LHCN-M2 (cell line): Measurements from ENCODE around the gene SPSB3. TPM values are rescaled to one million over a fixed set of nuclear protein-coding genes. Genes with fewer than 3 reads are reported as not detected.

Source experiments
- DNase-seq: peaks from one replicate; pipeline ENCODE4 v3.0.0-alpha.2; 2012; ENCODE audit warnings: low read depth
- total RNA-seq: library from RNA; depleted of rRNA; stranded (reverse); fragments of >200 nt; gene quantifications from 2 replicates; pipeline ENCODE4 v1.2.3, GENCODE V29; 2014

SPSB3 gene
- total RNA-seq, 1 experiment from 2014 or later, result 27.2 TPM

DNA sequence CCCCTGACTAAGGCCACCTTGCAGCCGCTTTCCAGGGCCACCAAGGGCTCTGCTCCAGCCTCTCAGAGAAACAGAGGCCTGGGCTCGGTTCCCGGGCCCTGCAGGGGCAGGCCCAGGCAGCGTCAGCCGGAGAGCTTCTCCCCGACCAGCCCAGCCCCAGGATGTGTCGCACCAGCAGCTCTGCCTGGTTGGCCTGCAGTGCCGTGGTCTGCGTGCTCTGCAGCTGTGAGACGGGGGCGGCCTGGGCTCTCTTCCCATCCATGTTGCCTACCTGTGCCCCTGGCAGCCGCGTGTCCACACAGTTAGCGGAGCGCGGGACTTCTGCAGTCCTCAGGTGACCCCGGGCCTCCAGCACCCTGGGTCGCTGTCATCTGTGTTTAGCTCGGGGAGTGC is 6.3 kb upstream of the SPSB3 start:
- no peak for DNase-seq

DNA sequence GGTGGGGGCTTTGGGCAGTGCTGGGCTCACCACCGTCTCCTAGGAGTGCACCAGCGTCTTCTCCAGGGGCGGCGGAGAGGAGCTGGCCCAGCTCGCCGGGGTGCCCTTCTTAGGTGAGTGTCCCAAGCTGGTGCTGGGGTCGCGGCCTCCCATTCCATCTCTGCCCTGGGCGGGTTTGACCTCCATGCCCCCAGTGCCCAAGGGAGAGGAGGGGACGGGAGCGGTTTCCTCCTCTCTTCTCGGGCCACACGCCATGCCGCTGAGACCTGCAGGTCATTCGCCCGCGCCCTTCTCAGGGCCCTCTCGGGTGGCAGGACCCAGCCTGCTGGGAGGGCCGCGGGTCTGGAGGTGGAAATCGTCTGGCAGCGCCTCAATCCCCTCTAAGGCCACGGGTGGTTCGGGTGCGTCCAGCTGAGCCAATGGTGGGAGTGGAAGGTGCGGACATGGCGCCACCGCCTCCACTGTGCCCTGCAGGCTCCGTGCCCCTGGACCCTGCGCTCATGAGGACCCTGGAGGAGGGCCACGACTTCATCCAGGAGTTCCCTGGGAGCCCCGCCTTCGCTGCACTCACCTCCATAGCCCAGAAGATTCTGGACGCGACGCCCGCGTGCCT is 5.8 kb upstream of the SPSB3 start:
- DNase-seq, result no peak

DNA sequence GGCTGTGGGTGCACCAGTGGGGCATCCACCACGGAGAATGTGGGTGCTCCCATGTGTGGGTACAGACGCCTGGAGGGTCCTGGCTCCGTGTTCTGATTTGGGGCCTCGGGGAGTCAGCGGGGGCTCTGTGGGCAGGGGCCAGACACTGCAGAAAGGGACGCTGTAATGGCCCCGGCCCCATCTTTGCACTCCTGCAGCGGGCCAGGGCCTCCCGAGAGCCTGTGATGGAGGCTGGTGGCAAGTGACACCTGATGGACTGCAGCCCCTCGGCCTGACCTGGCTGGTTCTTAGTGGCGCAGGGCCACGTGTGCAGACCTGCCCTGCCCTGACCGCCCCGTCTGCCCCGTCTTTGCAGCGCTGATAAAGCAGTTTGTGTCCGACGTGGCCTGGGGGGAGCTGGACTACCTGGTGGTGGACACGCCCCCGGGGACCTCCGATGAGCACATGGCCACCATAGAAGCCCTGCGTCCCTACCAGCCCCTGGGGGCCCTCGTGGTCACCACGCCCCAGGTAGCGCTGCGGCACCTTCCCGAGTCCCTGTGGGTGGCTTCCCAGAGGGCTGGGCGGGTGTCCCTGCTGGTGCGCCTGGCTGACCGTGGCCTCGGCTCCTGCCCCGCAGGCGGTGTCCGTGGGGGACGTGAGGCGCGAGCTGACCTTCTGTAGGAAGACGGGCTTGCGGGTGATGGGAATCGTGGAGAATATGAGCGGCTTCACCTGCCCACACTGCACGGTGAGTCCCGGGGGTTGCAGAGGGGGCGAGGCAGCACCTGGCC is 5.1 kb upstream of the SPSB3 start:
- DNase-seq, result no peak

DNA sequence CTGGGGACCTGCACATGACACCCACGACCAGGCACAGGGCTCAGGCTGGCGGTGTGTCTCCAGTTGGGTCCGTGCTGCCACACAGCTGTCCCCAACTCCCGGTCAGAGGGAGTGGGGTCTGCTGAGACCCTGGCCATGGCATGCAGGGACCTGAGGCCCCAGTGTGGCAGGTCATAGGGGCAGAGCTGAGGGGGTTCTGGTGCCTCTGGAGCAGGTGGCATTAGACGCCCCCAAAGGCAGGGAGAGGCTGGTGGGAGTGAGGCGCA is 4.6 kb upstream of the SPSB3 start:
- no peak for DNase-seq

DNA sequence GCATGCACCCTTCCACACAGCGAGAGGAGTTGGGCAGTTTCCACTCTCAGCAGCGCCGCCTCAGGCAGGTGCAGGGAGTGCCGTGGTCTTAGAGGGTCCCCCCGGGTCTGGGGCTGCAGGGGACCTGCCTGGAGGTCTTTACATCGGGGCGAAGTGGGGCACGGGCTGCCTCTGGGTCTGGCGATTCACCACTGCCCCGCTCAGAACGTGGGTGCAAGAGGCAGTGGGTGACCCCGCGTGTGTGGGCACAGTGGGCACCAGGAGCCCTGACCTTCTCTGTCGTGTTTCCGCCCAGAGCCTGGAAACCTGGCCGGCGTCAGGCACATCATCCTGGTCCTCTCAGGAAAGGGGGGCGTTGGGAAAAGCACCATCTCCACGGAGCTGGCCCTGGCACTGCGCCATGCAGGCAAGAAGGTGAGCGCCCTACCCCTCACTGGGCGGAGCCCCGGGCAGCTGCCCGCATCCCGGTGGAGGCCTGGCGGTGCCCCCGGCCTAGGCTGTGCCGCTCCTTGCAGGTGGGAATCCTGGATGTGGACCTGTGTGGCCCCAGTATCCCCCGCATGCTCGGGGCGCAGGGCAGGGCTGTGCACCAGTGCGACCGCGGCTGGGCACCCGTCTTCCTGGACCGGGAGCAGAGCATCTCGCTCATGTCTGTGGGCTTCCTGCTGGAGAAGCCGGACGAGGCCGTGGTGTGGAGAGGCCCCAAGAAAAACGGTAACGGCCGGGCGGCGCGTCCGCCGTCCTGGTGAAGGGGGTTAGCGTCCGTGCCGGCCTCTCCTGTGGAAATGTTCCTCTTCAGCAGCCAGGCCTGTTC is 4.1 kb upstream of the SPSB3 start:
- DNase-seq, result no peak

DNA sequence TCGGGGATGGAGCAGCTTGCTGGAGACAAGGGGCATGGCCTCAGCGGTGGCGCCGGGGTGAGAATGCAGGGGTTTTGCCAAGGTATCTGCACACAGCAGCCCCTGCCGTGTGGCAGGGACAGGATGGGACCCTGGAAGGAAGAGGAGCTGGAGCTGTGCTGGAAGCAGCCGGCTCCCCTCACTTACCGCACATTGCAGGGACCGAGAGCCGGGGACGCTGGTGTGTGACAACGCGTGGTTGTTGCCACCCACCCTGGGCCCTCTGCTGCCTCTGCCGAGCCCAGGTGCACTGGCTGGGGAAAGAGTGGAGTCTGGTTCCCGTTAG is 3.4 kb upstream of the SPSB3 start:
- DNase-seq, result no peak

DNA sequence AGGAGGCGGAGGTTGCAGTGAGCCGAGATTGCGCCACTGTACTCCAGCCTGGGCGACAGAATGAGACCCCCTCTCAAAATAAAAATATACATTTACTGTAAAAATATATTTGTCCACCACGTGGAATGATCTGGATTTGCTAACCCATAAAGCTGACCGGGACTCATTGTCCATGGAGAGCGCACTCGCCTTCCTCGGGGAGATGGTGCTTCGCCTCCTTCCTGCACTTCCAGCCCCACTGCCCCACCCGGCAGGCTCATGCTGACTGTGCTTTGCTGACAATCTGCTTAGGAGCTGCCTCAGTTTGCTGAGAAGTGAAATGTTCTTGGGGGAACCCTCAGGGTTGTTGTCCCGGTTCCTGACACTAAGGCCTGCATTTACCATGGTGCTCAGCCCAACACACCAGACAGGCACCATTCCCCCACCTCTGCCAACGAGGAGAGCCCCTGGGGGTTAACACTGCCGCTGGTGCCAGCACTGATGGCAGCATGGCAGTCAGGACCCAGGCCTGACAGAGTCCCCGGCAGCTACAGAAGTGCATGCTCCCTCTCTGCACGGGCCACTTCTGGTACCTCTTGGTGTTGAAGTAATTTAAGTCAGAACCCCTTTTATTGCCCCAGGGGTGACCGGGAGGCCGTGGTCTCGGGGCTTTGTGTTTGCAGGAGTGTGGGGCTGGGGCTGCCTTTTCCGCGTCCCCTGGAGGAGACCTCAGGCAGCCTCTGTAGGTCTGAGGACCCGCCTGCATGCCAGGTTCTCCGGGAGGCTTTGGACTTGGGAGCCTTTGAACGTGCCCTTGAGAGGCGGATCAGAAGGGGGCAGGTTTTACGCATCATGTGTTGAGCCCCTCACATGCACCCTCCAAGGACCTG is 2.8 kb upstream of the SPSB3 start:
- DNase-seq, result no peak

DNA sequence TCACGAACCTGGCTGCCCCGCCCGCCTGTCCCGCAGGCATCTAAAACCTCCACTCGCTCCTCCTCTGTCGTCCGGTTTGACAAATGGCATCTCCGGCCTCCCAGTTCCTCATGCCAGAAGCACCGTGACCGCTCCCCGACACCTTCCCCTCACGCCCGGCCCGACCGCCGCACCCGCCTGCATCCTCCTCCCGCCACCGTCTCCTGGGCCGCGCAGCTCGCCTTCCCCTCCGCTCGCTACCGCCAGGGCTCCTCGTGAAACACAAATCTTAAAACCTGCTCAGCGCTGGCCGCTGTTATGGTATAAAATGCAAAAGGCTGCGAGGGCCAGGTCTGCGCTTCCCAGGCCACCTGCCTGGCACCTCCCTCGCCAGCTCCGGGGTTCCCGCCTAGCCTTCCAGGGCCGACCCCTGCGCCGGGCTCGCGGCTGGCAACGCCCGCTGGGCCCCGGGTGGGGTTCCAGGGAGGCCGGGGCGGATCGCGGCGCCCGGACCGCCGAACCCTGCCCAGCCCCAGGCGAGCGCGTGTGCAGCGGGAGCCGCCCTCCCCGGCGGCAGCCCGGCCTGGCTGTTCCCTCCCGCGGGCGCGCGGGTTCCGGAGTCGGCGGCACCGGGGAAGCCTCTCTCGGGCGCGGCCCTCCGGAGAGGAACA is 488 bp downstream of the SPSB3 start:
- DNase-seq, result no peak

DNA sequence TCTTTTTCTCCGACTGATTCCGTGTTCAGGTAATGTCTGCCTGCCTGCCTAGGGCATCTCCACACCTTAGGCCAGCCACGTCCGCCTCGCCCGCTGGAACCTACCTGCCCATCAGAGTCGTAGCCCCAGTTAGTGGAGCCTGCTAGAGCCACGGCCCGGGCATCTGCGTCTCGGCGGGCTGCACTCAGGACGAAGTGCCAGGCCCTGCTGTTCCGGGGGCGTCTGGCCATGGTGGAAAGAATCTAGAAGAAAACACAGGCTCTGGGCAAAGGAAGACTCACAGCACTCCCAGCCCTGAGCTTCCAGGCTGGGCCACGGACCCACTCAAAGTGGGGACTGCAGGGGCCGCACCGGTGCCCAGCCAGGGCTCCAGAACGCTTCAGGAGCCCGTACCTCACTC is 1.1 kb downstream of the SPSB3 start:
- no peak for DNase-seq

DNA sequence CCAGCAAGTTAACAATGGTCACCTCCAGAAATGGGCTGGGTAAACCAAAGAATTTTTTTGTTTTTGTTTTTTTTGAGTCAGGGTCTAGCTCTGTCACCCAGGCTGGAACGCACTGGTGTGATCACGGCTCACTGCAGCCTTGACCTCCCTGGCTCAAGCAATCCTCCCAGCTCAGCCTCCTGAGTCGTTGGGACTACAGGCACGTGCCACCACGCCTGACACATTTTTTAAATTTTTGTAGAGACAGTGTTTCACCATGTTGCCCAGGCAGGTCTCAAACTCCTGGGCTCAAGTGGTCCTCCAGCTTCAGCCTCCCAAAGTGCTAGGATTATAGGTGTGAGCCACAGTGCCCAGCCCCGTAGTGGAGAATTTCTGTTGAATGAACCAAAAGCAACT is 1.7 kb downstream of the SPSB3 start:
- DNase-seq, result no peak

DNA sequence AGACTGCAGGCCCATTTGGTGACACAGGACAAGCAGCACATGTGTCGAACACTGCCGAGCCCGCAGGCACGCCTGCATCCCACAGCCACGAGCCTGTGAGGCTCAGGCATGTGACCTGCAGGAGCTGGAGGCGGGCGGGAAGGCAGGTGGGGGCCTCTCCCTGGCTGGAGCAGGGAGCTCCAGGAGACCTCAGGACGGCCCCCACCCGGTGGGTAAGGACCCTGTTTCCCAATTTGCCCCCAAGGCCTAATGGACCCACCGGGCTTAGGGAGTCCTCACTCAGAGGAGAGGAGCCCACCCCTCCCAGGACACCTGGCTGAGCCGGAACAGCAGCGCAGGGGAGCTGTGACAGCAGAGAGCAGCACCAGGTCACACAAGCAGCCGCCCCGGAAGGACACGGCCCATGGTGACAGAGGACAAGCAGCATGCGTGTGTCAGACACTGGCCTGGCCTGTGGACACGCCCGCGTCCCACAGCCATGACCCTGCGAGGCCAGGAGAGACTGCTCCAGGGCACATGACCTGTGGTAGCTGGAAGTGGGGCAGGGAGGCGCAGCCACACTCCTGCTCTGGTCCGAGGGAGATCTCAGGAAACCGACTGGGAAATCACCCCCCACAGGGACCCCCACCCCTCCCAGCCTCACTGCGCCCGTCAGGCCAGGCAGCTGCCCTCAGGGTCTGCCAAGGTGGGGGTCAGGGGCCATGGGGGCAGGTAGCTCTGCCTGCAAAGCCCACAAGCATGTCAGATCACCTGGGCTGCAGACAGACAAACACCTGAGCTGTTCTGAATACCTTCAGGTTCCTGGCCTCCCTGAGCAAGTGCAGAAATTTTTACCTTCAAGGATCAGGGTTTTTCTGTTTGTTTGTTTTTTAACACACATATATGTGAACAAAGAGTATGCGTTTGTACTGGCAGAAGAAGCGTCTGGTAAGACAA is 2.4 kb downstream of the SPSB3 start:
- DNase-seq, result no peak

DNA sequence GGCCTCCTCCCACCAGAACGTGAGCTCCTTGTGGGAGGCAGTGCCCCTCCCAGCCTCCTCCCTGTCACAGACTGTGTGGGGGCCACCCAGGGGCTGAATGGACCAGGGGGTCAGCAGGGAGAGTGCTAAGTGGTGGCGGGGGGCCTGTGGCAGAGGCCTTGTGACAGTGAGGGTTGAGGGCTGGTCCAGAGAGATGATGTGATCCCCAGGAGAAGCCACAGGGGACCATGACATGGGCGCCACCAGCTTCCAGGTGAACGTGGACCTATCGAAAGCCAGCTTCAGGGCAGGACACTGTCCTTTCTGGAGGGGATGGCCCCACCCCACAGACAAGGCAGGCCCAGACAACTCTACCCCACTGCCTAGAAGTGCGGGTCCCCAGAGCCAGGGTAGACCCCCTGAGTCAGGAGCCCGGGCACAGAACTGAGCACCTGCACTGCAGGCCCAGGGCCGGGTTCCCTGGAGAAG is 3.1 kb downstream of the SPSB3 start:
- no peak for DNase-seq

DNA sequence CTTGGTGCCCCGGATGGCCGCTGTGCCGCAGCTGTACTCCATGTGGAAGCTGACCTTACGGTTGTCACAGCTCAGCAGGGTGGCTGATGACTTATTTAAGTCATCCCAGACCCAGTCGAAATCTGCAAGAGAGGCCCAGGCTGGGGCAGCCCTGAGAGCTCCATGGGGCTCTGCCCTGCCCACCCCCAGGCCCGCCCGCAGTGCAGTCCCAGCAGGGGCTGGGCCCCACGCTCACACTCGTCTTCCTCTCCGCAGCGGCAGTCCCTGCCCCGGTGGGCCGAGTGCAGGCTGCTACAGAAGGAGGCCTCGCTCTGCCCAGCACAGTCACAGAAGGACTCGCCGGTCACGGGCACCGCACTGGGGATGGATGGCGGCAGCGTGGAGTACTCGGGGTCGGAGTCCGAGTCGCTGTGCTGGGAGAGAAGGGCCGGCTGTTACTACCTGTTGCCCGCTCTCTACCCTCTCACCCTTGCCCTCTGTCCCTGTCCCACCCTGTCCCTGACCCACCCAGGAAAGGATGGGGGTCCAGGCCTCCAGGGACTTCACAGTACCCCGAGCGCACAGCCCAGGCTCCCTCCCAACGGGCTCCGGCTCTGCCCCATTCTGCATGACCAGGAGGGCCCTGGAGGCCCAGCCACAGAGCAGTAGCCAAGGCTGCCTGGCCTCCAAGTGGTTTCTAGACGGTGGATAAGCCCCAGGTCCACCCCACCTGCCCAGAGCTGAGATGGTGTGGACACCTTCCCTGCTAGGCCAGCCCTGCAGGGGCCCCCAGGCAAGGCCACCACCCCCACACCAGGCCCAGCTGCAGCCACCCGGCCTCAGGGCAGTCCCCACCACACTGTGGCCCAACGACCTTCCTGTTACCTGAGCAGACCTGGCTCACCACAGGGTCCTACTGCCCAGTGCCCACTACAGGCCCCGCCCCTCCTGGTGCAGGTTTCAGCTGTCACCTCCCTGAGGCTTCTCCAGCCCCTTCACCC is 3.9 kb downstream of the SPSB3 start:
- DNase-seq, result no peak

DNA sequence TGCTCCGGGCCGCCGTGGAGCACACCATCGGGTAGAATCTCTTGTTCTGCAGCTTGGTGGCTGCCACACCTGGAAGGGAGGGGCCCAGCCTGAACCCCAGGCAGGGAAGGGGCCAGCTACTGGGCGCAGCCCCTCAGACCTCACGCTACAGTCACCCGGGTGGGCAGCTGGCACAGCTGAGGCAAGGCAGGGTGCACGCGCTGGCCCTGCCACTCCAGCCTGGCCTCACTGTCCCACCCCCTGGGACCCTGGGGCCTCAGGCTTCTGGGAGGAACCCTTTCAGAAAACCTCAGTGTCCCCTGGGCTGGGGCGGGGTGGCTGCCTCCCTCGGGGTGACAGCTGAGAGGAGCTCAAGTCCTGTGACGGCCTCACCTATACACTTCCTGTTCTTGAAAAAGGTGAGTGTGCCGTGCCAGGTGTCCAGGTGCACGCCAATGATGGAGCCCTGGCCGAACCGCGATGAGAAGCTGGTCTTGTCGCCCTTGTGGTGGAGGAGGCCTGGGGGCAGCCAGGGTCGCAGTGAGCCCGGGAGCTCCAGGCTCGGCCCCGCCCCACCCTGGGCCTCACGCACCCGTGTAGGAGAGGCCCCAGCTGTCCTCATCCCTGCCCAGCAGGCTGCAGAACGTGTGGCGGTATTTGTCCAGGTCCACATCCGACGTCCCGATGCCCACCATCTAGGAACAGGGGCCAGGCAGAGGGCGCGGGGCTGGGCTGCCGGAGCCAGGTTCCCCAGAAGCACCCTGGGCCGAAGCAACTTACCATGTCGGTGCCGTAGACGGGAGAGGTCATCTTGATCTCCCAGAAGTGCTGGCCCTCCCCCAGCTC is 4.8 kb downstream of the SPSB3 start:
- no peak for DNase-seq

DNA sequence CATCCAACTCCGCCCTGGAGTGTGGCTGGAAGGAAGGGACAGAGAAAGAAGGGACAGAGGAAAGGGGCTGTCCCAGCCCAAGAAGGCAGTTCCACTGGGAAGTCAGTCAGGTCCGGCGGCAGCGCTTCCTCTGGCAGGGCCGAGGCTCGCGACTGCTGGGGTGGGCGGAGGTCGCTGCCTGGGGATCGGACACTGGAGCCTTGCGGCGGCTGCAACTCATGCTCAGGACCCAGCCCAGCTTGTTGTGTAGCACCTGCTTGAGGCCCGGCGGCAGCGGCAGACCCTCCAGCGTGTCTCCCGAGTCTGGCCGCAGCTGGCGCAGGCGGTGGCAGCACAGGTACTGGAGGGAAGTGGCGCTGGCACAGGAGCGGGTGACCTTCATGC is 5.4 kb downstream of the SPSB3 start:
- no peak for DNase-seq

DNA sequence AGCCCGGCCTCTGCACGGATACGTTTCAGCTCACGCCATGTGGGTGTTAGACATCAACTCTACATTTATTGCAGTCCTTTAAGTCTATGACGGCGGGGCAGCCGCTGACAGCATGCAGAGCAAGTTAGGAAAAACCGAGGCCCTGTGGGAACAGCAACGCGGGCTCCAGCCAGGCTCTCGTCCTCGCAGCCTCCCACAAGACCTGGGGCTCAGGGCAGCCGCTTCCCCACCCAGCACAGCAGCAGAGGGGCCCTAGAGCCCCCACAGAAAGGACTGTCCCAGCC is 5.8 kb downstream of the SPSB3 start:
- DNase-seq, result no peak

DNA sequence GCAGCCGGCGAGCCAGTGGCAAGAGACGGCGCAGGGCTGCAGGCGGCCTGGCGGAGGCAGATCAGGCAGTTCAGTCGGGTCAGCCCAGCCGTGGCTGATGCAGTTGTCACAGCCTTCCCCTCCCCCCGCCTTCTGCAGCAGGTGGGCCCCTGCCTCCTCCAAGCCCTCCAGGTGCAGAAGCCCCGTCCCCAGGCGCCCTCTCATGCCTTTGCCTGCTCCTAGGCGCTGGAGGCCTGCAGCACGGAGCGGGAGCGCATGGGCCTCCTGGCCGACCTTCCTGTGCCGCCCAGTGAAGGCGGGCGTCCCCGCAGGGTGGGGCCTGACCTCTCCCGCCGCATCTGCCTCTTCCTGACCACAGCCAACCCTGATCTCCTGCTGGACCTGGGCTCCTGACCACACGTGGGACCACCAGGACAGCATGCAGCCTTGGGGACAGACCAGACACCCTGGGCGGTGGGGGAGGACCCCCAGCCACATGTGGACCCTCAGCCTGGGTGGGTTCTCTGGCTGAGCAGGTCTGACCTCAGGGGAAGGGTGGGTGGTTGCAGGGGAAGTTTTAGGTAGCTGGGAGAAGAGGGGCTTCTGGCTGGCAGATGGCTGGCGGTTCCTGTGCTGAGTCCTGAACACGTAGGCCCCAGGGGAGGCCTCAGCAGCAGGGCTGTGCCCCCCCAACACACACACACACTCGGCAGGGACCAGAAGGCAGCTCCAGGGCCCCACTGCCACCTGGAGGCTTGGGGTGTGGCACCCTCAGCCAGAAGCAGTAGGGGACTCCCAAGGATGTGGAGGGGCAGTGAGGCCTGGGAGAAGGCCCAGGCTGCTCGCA is 6.3 kb downstream of the SPSB3 start:
- no peak for DNase-seq
